GM12875 (cell line): Measurements from ENCODE around the gene FLOT1.

Experiments
- H3K4me3 ChIP-seq: one replicate; pipeline ENCODE4 v1.5.1; 2011; ENCODE audit warnings: low read depth, low read length, control low read depth
- CTCF ChIP-seq: IDR thresholded peaks from 2 replicates; pipeline ENCODE4 v1.5.1; 2011; ENCODE audit warnings: low read depth, mild to moderate bottlenecking, control low read depth, inconsistent platforms, low read length, moderate library complexity, borderline replicate concordance; ENCODE audit not compliant: insufficient read depth

Gene FLOT1

GRCh38 chr6:30700340-30700739 is 42.1 kb downstream of the FLOT1 start:
- TF ChIP-seq CTCF = no peak
- no peak overlapping the region for H3K4me3 ChIP-seq

GRCh38 chr6:30696432-30696831 is 46.1 kb downstream of the FLOT1 start:
- no peak for TF ChIP-seq CTCF

GRCh38 chr6:30691208-30691847 is 51.2 kb downstream of the FLOT1 start:
- peak overlapping the region; percentile 48 for H3K4me3 ChIP-seq
- no peak for TF ChIP-seq CTCF

More at GRCh38 chr6:30696432-30696831, 46.1 kb downstream of the FLOT1 start:
- no peak overlapping the region for H3K4me3 ChIP-seq

- peak within 1 kb of the TSS; percentile 76 for H3K4me3 ChIP-seq
- TF ChIP-seq CTCF = no peak
These were observed 51.9 kb downstream of the FLOT1 start, which contains the start of gene NRM for GRCh38 chr6:30690403-30691207. NRM (minus strand) TSS chr6:30690984; CDS start chr6:30690974, 10 bp downstream.

- peak overlapping the region; percentile 76 for H3K4me3 ChIP-seq
- TF ChIP-seq CTCF = no peak
These were observed 52.5 kb downstream of the FLOT1 start for GRCh38 chr6:30689985-30690384.

GRCh38 chr6:30689022-30689865 is 53.2 kb downstream of the FLOT1 start:
- no peak for TF ChIP-seq CTCF
- peak overlapping the region; percentile 76 for H3K4me3 ChIP-seq
